Measurements from ENCODE around the gene RDH13.
"Not testable (repeated sequence)": the region's sequence is repeated elsewhere in the genome, so short reads cannot be mapped to it uniquely, and the experiment has no call there.

RDH13 gene

DNA sequence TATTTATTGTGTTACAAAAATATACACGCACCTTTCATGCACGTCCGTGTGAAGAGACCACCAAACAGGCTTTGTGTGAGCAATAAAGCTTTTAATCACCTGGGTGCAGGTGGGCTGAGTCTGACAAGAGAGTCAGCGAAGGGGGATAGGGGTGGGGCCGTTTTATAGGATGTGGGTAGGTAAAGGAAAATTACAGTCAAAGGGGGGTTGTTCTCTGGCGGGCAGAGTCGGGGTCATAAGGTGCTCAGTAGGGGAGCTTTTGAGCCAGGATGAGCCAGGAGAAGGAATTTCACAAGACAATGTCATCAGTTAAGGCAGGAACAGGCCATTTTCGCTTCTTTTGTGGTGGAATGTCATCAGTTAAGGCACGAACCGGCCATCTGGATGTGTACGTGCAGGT, 56.2 kb downstream of the RDH13 start:
- not testable (repeated sequence) for H3K9me3 ChIP-seq (ENCODE audit: low read depth, low read length); H3K9ac ChIP-seq (ENCODE audit: insufficient read length); H3K27ac ChIP-seq; DNase-seq (ENCODE audit: low read depth, low spot score); H3K36me3 ChIP-seq (ENCODE audit: insufficient read depth, low read length)
- H3K4me3 ChIP-seq, result peak overlapping the region; percentile 85

- no peaks in the 10 kb centered on the region; the same call in 1 of the 2 replicates for H3K36me3 ChIP-seq (ENCODE audit: insufficient read depth, low read length)
- H3K4me3 ChIP-seq, result peak overlapping the region; percentile 85
- TF ChIP-seq EZH2 (IDR thresholded peaks at IDR 0.05) (no peak), FOXP2 (optimal IDR thresholded peaks at IDR 0.05; ENCODE audit: control extremely low read depth, extremely low read length, insufficient read depth) (no peak), POLR2AphosphoS5 (IDR thresholded peaks at IDR 0.05; ENCODE audit: borderline replicate concordance, low read depth, low read length) (no peak)
- H3K9me3 ChIP-seq (ENCODE audit: low read depth, low read length), result peaks cover 6% of the 10 kb centered on the region; the same call in 1 of the 2 replicates
- H3K9ac ChIP-seq (ENCODE audit: insufficient read length), result peak overlapping the region; percentile 83
- peak overlapping the region; percentile 95 for H3K27ac ChIP-seq
- DNase-seq (ENCODE audit: low read depth, low spot score), result peak; percentile 90
These were observed 57.1 kb downstream of the RDH13 start for GRCh38 chr19:55005684-55006488.

DNA sequence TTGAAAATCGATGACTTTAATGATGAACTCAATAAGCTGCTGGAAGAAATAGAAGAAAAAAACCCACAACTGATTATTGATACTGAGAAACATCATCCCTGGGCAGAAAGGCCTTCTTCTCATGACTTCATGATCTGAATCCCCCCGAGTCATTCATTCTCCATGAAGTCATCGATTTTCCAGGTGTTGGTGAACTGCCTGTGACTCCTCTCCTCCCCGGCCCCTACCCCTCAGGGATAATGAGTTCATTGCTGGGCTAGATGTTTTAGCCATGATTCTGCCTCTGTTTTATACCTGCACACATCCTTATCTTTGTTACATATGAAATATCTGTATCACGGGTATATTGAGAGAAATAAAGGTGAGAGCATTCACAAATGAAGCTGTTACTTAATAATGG, 62.2 kb downstream of the RDH13 start:
- DNase-seq (ENCODE audit: low read depth, low spot score), result no peak
- Histone ChIP-seq H3K36me3 (ENCODE audit: insufficient read depth, low read length) (no peaks in the 10 kb centered on the region; the same call in 1 of the 2 replicates), H3K27ac (no peak overlapping the region), H3K9me3 (ENCODE audit: low read depth, low read length) (peaks cover 5% of the 10 kb centered on the region; the same call in 1 of the 2 replicates), H3K4me3 (no peak overlapping the region), H3K9ac (ENCODE audit: insufficient read length) (no peak overlapping the region)
- no peak for TF ChIP-seq EZH2 (IDR thresholded peaks at IDR 0.05)
- TF ChIP-seq POLR2AphosphoS5 (IDR thresholded peaks at IDR 0.05; ENCODE audit: borderline replicate concordance, low read depth, low read length), result no peak
- no peak for TF ChIP-seq FOXP2 (optimal IDR thresholded peaks at IDR 0.05; ENCODE audit: control extremely low read depth, extremely low read length, insufficient read depth)

- not testable (repeated sequence) for H3K9me3 ChIP-seq (ENCODE audit: low read depth, low read length); H3K4me3 ChIP-seq; H3K9ac ChIP-seq (ENCODE audit: insufficient read length); DNase-seq (ENCODE audit: low read depth, low spot score); H3K27ac ChIP-seq; H3K36me3 ChIP-seq (ENCODE audit: insufficient read depth, low read length)
These were observed 64.2 kb downstream of the RDH13 start for GRCh38 chr19:54998751-54999239.

DNA sequence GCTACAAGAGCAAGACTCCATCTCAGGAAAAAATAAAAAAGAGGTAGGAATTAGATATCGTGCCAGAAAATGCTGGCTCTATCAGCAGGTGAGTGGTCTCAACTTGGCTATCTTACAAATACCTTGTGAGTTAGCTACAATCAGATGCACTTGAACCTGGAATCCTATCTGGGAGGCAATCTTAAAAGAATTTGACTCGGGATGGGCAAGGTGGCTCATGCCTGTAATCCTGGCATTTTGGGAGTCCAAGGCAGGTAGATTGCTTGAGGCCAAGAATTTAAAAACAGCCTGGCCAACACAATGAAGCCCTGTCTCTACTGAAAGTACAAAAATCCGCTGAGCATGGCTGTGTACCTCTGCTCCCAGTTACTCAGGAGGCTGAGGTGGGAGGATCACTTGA, 67.4 kb downstream of the RDH13 start:
- Histone ChIP-seq H3K36me3 (ENCODE audit: insufficient read depth, low read length) (no peaks in the 10 kb centered on the region), H3K27ac (no peak overlapping the region)

More for the DNA sequence above, 67.4 kb downstream of the RDH13 start:
- no peaks in the 10 kb centered on the region for H3K9me3 ChIP-seq (ENCODE audit: low read depth, low read length)
- H3K9ac ChIP-seq (ENCODE audit: insufficient read length), result no peak overlapping the region
- no peak for DNase-seq (ENCODE audit: low read depth, low spot score)
- no peak for TF ChIP-seq FOXP2 (optimal IDR thresholded peaks at IDR 0.05; ENCODE audit: control extremely low read depth, extremely low read length, insufficient read depth)
- TF ChIP-seq EZH2 (IDR thresholded peaks at IDR 0.05), result no peak
- no peak for TF ChIP-seq POLR2AphosphoS5 (IDR thresholded peaks at IDR 0.05; ENCODE audit: borderline replicate concordance, low read depth, low read length)
- no peak overlapping the region for H3K4me3 ChIP-seq
